ENCODE results near the gene C16orf82. TPM values are rescaled to one million over a fixed set of nuclear protein-coding genes. Genes with fewer than 3 reads are reported as not detected.

C16orf82 gene
- total RNA-seq, 2 donors from 2014 or later, result not detected

DNA sequence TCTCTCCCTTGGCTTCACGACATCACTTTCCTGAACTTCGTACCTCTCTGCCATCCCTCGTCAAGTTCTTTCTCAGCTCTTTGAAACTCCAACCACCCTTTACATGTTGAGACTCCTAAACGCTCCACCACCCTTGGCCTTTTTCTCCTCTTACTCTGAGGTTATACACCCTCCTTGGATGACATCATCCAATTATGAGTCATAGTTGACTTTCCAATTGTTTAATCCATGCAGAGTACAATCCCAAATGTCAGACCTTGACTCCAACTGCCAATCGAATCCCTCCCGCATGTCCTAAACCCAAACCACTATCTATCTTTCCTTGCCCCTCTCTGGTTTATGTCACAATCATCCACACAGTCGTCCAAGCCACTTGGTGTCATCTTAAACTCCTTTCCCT, 18.4 kb upstream of the C16orf82 start:
- Histone ChIP-seq H3K27me3 (no peaks in the 10 kb centered on the region), H3K9me3 (no peaks in the 10 kb centered on the region), H3K9ac (ENCODE audit: low read depth in 2 of 2, low read length in 2 of 2) (no peak overlapping the region), H3K4me3 (no peak overlapping the region), H3K4me1 (no peaks in the 10 kb centered on the region), H3K27ac (no peak overlapping the region), H3K36me3 (no peaks in the 10 kb centered on the region)
- TF ChIP-seq, protein P1, sequence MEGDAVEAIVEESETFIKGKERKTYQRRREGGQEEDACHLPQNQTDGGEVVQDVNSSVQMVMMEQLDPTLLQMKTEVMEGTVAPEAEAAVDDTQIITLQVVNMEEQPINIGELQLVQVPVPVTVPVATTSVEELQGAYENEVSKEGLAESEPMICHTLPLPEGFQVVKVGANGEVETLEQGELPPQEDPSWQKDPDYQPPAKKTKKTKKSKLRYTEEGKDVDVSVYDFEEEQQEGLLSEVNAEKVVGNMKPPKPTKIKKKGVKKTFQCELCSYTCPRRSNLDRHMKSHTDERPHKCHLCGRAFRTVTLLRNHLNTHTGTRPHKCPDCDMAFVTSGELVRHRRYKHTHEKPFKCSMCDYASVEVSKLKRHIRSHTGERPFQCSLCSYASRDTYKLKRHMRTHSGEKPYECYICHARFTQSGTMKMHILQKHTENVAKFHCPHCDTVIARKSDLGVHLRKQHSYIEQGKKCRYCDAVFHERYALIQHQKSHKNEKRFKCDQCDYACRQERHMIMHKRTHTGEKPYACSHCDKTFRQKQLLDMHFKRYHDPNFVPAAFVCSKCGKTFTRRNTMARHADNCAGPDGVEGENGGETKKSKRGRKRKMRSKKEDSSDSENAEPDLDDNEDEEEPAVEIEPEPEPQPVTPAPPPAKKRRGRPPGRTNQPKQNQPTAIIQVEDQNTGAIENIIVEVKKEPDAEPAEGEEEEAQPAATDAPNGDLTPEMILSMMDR (IDR thresholded peaks at IDR 0.05), result no peak
- no peak for DNase-seq
- intact Hi-C loops (cut with DNase I), result no loop called here

DNA sequence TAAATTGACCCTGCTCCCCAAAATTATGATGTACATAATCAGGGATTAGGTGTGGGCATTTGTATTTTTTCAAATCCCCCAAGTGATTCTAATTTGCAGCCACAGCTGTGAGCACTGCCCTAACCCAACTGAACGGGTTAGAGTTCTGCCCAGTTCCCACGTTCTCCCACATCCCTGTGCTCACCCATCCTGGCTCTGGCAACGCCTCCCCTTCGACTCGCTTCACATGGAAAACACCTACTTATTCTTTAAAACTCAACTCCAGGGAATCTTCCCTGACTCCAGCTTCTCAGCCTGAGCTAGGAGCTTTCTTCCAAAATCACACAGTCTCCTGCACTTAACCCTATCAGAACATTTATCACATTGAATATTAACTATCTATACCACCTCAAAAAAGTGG, 17.6 kb upstream of the C16orf82 start:
- Histone ChIP-seq H3K4me1 (no peaks in the 10 kb centered on the region), H3K27ac (no peak overlapping the region), H3K9me3 (no peaks in the 10 kb centered on the region), H3K27me3 (no peaks in the 10 kb centered on the region), H3K36me3 (no peaks in the 10 kb centered on the region), H3K9ac (ENCODE audit: low read depth in 2 of 2, low read length in 2 of 2) (no peak overlapping the region), H3K4me3 (no peak overlapping the region)
- TF ChIP-seq, protein P1 (IDR thresholded peaks at IDR 0.05), result no peak
- intact Hi-C loops (cut with DNase I), result no loop called here
- no peak for DNase-seq

DNA sequence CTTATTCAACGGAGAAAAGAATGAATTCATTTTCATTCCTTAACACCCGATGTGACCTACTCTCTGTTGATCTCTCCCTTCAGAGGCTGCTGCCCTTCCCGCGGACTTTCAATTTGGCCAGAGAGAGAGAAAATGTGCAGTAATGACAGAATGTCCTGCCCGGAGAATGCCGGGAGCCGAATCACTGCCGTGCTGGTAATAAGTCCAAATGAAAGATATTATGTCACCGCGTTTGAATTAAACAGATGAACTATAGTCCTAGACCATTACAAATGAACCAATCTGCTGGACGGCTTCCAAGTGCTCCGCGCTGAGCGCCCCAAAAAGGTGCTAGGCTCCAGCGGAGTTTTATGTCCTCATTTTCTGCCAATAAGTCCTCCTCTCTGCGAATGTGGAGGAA, 14.7 kb upstream of the C16orf82 start:
- Histone ChIP-seq H3K9me3 (no peaks in the 10 kb centered on the region), H3K4me1 (no peaks in the 10 kb centered on the region), H3K9ac (ENCODE audit: low read depth in 2 of 2, low read length in 2 of 2) (no peak overlapping the region), H3K27ac (no peak overlapping the region), H3K4me3 (no peak overlapping the region), H3K36me3 (no peaks in the 10 kb centered on the region), H3K27me3 (no peaks in the 10 kb centered on the region)
- intact Hi-C loops (cut with DNase I), result no loop called here
- TF ChIP-seq, protein P1 (IDR thresholded peaks at IDR 0.05), result no peak
- DNase-seq, result no peak

DNA sequence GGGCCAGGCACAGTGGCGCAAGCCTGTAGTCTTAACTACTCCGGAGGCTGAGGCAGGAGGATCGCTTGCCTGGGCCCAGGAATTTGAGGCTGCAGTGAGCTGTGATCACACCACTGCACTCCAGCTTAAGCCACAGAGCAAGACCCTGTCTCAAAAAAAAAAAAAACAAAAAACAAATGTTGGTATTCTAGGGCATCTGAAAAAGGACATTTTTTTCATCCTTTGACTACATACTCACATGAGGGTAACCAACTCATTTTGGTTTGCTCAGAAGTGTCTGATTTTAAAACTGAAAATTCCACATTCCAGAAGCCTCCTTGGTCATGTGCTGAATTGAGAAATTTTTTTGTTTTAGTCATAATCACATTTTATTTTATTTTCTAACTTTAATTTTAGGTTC, 12.7 kb upstream of the C16orf82 start:
- intact Hi-C loops (cut with DNase I), result no loop called here
- Histone ChIP-seq H3K9me3 (no peaks in the 10 kb centered on the region), H3K27me3 (no peaks in the 10 kb centered on the region), H3K4me3 (no peak overlapping the region), H3K9ac (ENCODE audit: low read depth in 2 of 2, low read length in 2 of 2) (no peak overlapping the region), H3K4me1 (no peaks in the 10 kb centered on the region), H3K36me3 (no peaks in the 10 kb centered on the region), H3K27ac (no peak overlapping the region)
- TF ChIP-seq, protein P1 (IDR thresholded peaks at IDR 0.05), result no peak
- DNase-seq, result no peak

DNA sequence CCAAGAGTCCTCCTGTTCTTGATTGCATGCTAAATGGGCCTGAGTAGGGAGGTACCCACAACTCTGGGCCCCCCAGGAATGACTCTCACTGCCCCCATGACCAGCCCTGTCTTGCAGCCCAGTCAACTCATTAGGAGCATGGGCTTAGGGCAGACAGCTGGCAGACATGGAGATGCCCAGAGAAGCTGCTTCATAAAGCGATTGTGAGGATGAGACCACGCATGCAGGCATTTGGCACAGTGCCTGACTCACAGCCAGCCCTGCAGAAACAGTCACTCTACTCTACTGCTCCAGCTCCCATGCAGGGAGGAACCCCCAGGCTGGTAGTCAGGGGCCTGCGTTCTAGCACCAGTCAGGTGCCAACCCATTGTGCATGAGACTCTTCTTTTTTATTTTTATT, 8.4 kb upstream of the C16orf82 start:
- DNase-seq, result no peak
- Histone ChIP-seq H3K9ac (ENCODE audit: low read depth in 2 of 2, low read length in 2 of 2) (no peak overlapping the region), H3K9me3 (no peaks in the 10 kb centered on the region), H3K4me3 (no peak overlapping the region), H3K27me3 (no peaks in the 10 kb centered on the region), H3K36me3 (no peaks in the 10 kb centered on the region), H3K27ac (no peak overlapping the region), H3K4me1 (no peaks in the 10 kb centered on the region)
- intact Hi-C loops (cut with DNase I), result no loop called here
- TF ChIP-seq, protein P1 (IDR thresholded peaks at IDR 0.05), result no peak

DNA sequence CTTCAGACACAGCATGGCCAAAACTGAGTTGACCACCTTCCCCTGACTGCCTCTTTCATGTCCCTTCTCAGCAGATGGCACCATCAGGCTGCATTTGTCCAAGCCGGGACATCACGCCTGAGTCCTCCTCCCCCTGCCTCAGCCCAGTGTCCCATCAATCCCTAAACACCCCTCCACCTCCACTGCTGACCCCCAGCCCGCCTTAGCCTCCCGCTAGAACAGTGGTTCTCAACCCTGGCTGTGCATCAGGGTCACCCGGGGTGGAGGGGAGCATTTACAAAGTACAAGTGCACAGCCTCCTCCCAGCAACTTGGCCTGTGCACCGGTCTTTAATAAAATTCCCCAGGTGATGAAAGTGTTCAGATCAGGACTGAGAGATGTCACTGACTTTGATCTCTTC, 4.0 kb downstream of the C16orf82 start:
- no peaks in the 10 kb centered on the region for H3K4me1 ChIP-seq
- H3K4me3 ChIP-seq, result no peak overlapping the region
- intact Hi-C loops (cut with DNase I), result no loop called here
- no peaks in the 10 kb centered on the region for H3K36me3 ChIP-seq
- no peak overlapping the region for H3K27ac ChIP-seq
- TF ChIP-seq, protein P1 (IDR thresholded peaks at IDR 0.05), result no peak
- H3K9me3 ChIP-seq, result no peaks in the 10 kb centered on the region
- no peak overlapping the region for H3K9ac ChIP-seq (ENCODE audit: low read depth in 2 of 2, low read length in 2 of 2)
- DNase-seq, result no peak
- H3K27me3 ChIP-seq, result no peaks in the 10 kb centered on the region
